HCT116 (cell line): ENCODE data around the gene EPPIN. TPM values are rescaled to one million over a fixed set of nuclear protein-coding genes. Genes with fewer than 3 reads are reported as not detected.

Source experiments
- ATAC-seq: fragments of 200-7000 bp; cut with Tn5 transposase; 2 replicates; pipeline ENCODE4 v1.9.1; 2020; ENCODE audit warnings: mild to moderate bottlenecking, moderate library complexity
- BruUV-seq: library from RNA; stranded (reverse); fragments of 400-500 nt; replicated peaks from 2 replicates; lab custom pipeline; 2021; lab: Mats Ljungman, UMichigan
- CTCF ChIA-PET: fragments of 300-600 bp; sonication (Branson Sonifier 250); formaldehyde crosslinking; loops from one replicate; lab custom pipeline; 2021; ENCODE audit warnings: antibody characterized with exemption; lab: Charles Lee
- POLR2A ChIA-PET: fragments of 300-600, 350-600 bp; sonication (Branson Sonifier 250); formaldehyde crosslinking; loops from one replicate; lab custom pipeline; 2021; ENCODE audit warnings: antibody characterized with exemption; lab: Charles Lee
- RAD21 ChIA-PET, 2 experiments: fragments of 300-600 bp; sonication (Branson Sonifier 250); formaldehyde crosslinking; loops; one replicate each; lab custom pipeline; 2023; ENCODE audit warnings: low total read pairs in 2 of 2; ENCODE audit not compliant: uncharacterized antibody in 2 of 2, unreplicated experiment in 2 of 2, low non-redundant PET in 1 of 2; lab: Charles Lee
- DNase-seq: peaks from one replicate; pipeline ENCODE4 v3.0.0-alpha.2; 2010; ENCODE audit warnings: low read depth, low spot score
- H2AFZ ChIP-seq: fragments of 200-600 bp; shearing (Covaris generic), sonication (generic); 2 replicates; pipeline ENCODE4 v1.6.1; 2017; ENCODE audit warnings: low read depth, mixed run types, mixed read lengths, antibody characterized with exemption, low read length; ENCODE audit not compliant: poor library complexity, severe bottlenecking
- H3K27ac ChIP-seq: 2 replicates; pipeline ENCODE4 v1.5.1; 2012; ENCODE audit warnings: low read depth, low read length
- H3K27me3 ChIP-seq: fragments of 200-600 bp; sonication (generic); 2 replicates; pipeline ENCODE4 v1.6.1; 2016; ENCODE audit warnings: mixed run types, low read length, mixed read lengths; ENCODE audit not compliant: insufficient read depth
- H3K36me3 ChIP-seq, 2 experiments: fragments of 200-500 bp in 1 of 2; fragments of 200-600 bp in 1 of 2; sonication (Bioruptor generic) in 1 of 2; sonication (generic) in 1 of 2; 2 replicates each; pipeline versions ENCODE4 v1.5.1 to v1.6.1; 2014 to 2016; ENCODE audit warnings: low read length in 2 of 2, inconsistent platforms in 1 of 2, mixed read lengths in 1 of 2, mixed run types in 1 of 2; ENCODE audit not compliant: insufficient read depth in 2 of 2, control insufficient read depth in 1 of 2
- H3K4me1 ChIP-seq, 2 experiments: fragments of 200-600 bp in 1 of 2; sonication (generic) in 1 of 2; 2 replicates each; pipeline versions ENCODE4 v1.5.1 to v1.6.1; 2012 to 2017; ENCODE audit warnings: low read length in 2 of 2, inconsistent platforms in 1 of 2, mild to moderate bottlenecking in 1 of 2, mixed read lengths in 1 of 2, mixed run types in 1 of 2, moderate library complexity in 1 of 2; ENCODE audit not compliant: insufficient read depth in 2 of 2, control insufficient read depth in 1 of 2
- H3K4me2 ChIP-seq: fragments of 200-600 bp; sonication (generic); 2 replicates; pipeline ENCODE4 v1.6.1; 2017; ENCODE audit warnings: mixed run types, low read length, mixed read lengths
- H3K4me3 ChIP-seq, 2 experiments: fragments of 200-600 bp in 1 of 2; sonication (generic) in 1 of 2; replicated peaks in 1 of 2; 2 replicates each; pipeline ENCODE4 v1.5.1; 2011 to 2016; ENCODE audit warnings: low read length in 2 of 2, control low read depth in 1 of 2, low read depth in 1 of 2, mild to moderate bottlenecking in 1 of 2, mixed read lengths in 1 of 2, mixed run types in 1 of 2
- H3K79me2 ChIP-seq: fragments of 200-600 bp; sonication (generic); 2 replicates; pipeline ENCODE4 v1.6.1; 2017; ENCODE audit warnings: mild to moderate bottlenecking, mixed run types, low read length, moderate library complexity, mixed read lengths; ENCODE audit not compliant: insufficient read depth
- H3K9ac ChIP-seq: fragments of 200-600 bp; sonication (generic); 2 replicates; pipeline ENCODE4 v1.6.1; 2016; ENCODE audit warnings: low read length, mixed read lengths
- H3K9me2 ChIP-seq: fragments of 200-600 bp; sonication (generic), shearing (Covaris generic); 2 replicates; pipeline ENCODE4 v1.6.1; 2017; ENCODE audit warnings: mixed run types, mild to moderate bottlenecking, moderate library complexity; ENCODE audit not compliant: insufficient read depth
- H3K9me3 ChIP-seq, 2 experiments: fragments of 200-500 bp in 1 of 2; fragments of 200-600 bp in 1 of 2; sonication (Bioruptor generic) in 1 of 2; sonication (generic) in 1 of 2; 2 replicates each; pipeline ENCODE4 v1.6.1; 2014 to 2017; ENCODE audit warnings: low read length in 2 of 2, mixed read lengths in 2 of 2, inconsistent platforms in 1 of 2, low read depth in 1 of 2, mild to moderate bottlenecking in 1 of 2, mixed run types in 1 of 2, moderate library complexity in 1 of 2; ENCODE audit not compliant: control insufficient read depth in 1 of 2, insufficient read depth in 1 of 2
- H4K20me1 ChIP-seq: fragments of 200-600 bp; sonication (generic), shearing (Covaris generic); 2 replicates; pipeline ENCODE4 v1.6.1; 2017; ENCODE audit warnings: mixed run types, mild to moderate bottlenecking, moderate library complexity; ENCODE audit not compliant: insufficient read depth
- CTCF ChIP-seq, 3 experiments: fragments of 200-600 bp in 1 of 3; sonication (generic) in 1 of 3; IDR thresholded peaks in 2 of 3; conservative IDR thresholded peaks in 1 of 3; 2 replicates each; pipeline ENCODE4 v1.5.1; 2012 to 2017; ENCODE audit warnings: low read depth in 2 of 3, low read length in 2 of 3, antibody characterized with exemption in 1 of 3, borderline replicate concordance in 1 of 3, control low read depth in 1 of 3, mild to moderate bottlenecking in 1 of 3, mixed read lengths in 1 of 3, mixed run types in 1 of 3, moderate library complexity in 1 of 3; ENCODE audit not compliant: insufficient read depth in 1 of 3
- EGR1 ChIP-seq: IDR thresholded peaks from 2 replicates; pipeline ENCODE4 v1.6.1; 2012; ENCODE audit warnings: low read depth
- EZH2 ChIP-seq: fragments of 200-600 bp; sonication (generic); IDR thresholded peaks from 2 replicates; pipeline ENCODE4 v1.6.1; 2017; ENCODE audit warnings: antibody characterized with exemption, mixed run types
- FOSL1 ChIP-seq: IDR thresholded peaks from 2 replicates; pipeline ENCODE4 v1.6.1; 2012; ENCODE audit warnings: low read depth
- JUND ChIP-seq: IDR thresholded peaks from 2 replicates; pipeline ENCODE4 v1.6.1; 2012
- POLR2AphosphoS5 ChIP-seq: IDR thresholded peaks from 2 replicates; pipeline ENCODE4 v1.6.1; 2011; ENCODE audit warnings: mild to moderate bottlenecking, low read depth, low read length, moderate library complexity
- RAD21 ChIP-seq: IDR thresholded peaks from 2 replicates; pipeline ENCODE4 v1.6.1; 2012; ENCODE audit warnings: low read depth, mild to moderate bottlenecking
- SIN3A ChIP-seq: IDR thresholded peaks from 2 replicates; pipeline ENCODE4 v1.6.1; 2012; ENCODE audit warnings: low read depth
- SP1 ChIP-seq: IDR thresholded peaks from 2 replicates; pipeline ENCODE4 v1.6.1; 2012; ENCODE audit warnings: low read depth
- YY1 ChIP-seq: IDR thresholded peaks from 2 replicates; pipeline ENCODE4 v1.6.1; 2011; ENCODE audit warnings: low read length, low read depth, moderate library complexity, mild to moderate bottlenecking; ENCODE audit not compliant: insufficient replicate concordance; ENCODE audit errors: extremely low read depth
- intact Hi-C: fragments of 100-400 bp; cut with micrococcal nuclease; formaldehyde crosslinking; loops from 2 replicates; pipeline ENCODE4 v1.10.0; 2022
- total RNA-seq: library from RNA; stranded (reverse); gene quantifications from one replicate; pipeline ENCODE4 v1.2.1, GENCODE V29; 2021; ENCODE audit not compliant: unreplicated experiment
- TF ChIP-seq, protein P1 (sequence below): IDR thresholded peaks from 2 replicates; pipeline ENCODE4 v1.6.1; 2012
- TF ChIP-seq, protein P2 (sequence below): IDR thresholded peaks from 2 replicates; pipeline ENCODE4 v1.6.1; 2011; ENCODE audit warnings: mild to moderate bottlenecking, low read length, moderate library complexity; ENCODE audit not compliant: insufficient replicate concordance; ENCODE audit errors: extremely low read depth

The EPPIN gene
- total RNA-seq, 1 experiment from 2014 or later = not detected

DNA sequence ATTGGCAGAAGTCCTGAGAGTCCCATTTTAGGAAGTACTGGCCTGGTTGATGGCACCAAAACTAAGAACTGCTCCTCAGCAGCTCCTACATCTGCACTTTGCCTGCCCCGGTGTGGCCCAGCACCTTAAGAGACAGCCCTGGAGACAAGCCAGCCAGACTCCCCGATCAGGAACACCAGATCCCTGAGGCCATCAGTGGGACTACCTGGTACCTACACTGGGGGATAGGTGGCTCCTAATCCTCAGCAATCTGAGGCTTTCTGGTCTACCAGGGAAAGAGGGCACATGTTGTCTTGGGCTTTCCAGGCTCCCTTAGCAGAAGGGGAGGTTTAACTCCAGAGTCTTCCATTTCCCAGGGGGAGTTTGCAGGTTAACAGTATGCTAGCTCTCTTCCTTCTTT lies 7.8 kb downstream of the EPPIN start, which contains the start of gene WFDC6:
TSS of gene WFDC6 (minus strand) at position 101 of the 400 bp plus-strand sequence. CDS start at position 26, 75 bp downstream.
- Histone ChIP-seq H3K27ac (no peak within 1 kb of the TSS), H3K4me1 (no peaks in the 10 kb centered on the region), H2AFZ (no peak within 1 kb of the TSS), H4K20me1 (no peaks in the 10 kb centered on the region), H3K9me2 (no peaks in the 10 kb centered on the region), H3K36me3 (no peaks in the 10 kb centered on the region), H3K27me3 (peaks cover 72% of the 10 kb centered on the region), H3K9ac (no peak within 1 kb of the TSS), H3K79me2 (no peaks in the 10 kb centered on the region), H3K4me3 (no peak within 1 kb of the TSS), H3K9me3 (no peaks in the 10 kb centered on the region), H3K4me2 (no peak within 1 kb of the TSS)
- no peak for DNase-seq
- TF ChIP-seq, protein P1, sequence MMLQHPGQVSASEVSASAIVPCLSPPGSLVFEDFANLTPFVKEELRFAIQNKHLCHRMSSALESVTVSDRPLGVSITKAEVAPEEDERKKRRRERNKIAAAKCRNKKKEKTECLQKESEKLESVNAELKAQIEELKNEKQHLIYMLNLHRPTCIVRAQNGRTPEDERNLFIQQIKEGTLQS = no peak
- TF ChIP-seq EGR1 (no peak), FOSL1 (no peak), SP1 (no peak), JUND (no peak), YY1 (no peak), EZH2 (no peak), SIN3A (no peak), POLR2AphosphoS5 (no peak), CTCF (IDR thresholded peaks at IDR 0.05 in 2 of 3, conservative IDR thresholded peaks at IDR 0.05 in 1 of 3; ENCODE audit: borderline replicate concordance in 1 of 3, insufficient read depth in 1 of 3, low read depth in 2 of 3, low read length in 2 of 3) (no peak), RAD21 (no peak)
- TF ChIP-seq, protein P2, sequence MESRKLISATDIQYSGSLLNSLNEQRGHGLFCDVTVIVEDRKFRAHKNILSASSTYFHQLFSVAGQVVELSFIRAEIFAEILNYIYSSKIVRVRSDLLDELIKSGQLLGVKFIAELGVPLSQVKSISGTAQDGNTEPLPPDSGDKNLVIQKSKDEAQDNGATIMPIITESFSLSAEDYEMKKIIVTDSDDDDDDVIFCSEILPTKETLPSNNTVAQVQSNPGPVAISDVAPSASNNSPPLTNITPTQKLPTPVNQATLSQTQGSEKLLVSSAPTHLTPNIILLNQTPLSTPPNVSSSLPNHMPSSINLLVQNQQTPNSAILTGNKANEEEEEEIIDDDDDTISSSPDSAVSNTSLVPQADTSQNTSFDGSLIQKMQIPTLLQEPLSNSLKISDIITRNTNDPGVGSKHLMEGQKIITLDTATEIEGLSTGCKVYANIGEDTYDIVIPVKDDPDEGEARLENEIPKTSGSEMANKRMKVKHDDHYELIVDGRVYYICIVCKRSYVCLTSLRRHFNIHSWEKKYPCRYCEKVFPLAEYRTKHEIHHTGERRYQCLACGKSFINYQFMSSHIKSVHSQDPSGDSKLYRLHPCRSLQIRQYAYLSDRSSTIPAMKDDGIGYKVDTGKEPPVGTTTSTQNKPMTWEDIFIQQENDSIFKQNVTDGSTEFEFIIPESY = no peak
- CTCF ChIA-PET = interaction anchor here (0.6 to 0.9 kb wide), 2 partner anchors 232 to 447 kb away, joined by 3 read pairs; no protein-coding TSS in a partner anchor
- POLR2A ChIA-PET = no interaction called here
- ATAC-seq = no peak
- intact Hi-C loops = no loop called here
- no TSS peak for BruUV-seq
- RAD21 ChIA-PET = no interaction called here
